Cardiac fibroblast (primary cell): ENCODE data around the gene SPEN.
"Not testable (repeated sequence)": the region's sequence is repeated elsewhere in the genome, so short reads cannot be mapped to it uniquely, and the experiment has no call there.

ENCODE experiments used
- DNase-seq, 2 donors: peaks; one replicate each; pipeline versions ENCODE4 v3.0.0 to v3.0.0-alpha.2; 2010; ENCODE audit warnings: low read depth in 2 of 2
- H3K4me3 ChIP-seq, 2 donors: replicated peaks in 1 of 2; 1 replicate in 1 of 2; 2 replicates in 1 of 2; pipeline ENCODE4 v1.5.1; 2011; ENCODE audit warnings: low read depth in 2 of 2, low read length in 2 of 2, mild to moderate bottlenecking in 2 of 2, moderate library complexity in 1 of 2
- TF ChIP-seq, protein P1 (sequence below): IDR thresholded peaks from one replicate; pipeline ENCODE4 v1.5.1; 2011; ENCODE audit warnings: low read depth, mild to moderate bottlenecking, low read length, inconsistent platforms

Gene SPEN

DNA sequence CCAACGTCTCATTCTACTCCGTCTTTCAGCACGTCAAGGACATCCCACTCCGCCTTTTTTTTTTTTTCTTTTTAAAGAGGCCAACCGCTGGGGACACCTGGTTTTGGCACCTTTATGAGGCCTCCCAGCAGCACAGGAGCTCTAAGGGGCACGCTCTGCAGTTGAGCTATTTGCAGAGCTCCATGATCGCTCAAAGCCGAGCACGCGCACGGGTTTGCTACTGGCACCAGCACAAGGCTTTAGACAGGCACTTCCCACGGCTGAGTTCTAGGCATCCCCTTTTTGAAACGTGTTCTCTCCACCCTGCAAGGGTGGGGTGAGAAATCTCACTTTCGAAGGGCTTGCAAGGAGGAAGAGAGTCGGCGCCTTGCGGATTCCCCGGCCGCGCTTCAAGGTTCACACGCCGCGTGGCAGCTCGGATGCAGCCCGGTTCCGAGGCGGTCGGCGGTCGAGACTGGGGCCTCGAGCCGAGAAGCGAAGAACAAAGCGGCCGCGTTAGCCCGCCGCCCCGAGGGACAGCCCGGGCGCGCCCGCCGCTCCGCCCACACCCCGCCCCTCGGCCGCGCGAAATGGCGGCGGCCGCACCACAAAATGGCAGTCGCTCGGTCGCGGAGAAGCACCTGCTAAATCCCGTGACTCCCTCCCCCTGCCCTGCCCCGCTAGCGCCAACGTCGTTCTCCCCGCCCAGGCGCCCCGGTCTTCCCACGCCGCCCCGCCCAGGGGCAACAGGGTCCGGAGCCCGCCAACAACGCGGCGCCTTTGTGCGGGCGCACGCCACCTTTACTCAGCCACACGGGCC lies 12.9 kb upstream of the SPEN start:
- peak; percentile 92 to 95 for DNase-seq
- peak overlapping the region; percentile 59 to 81 for H3K4me3 ChIP-seq
- TF ChIP-seq, protein P1, sequence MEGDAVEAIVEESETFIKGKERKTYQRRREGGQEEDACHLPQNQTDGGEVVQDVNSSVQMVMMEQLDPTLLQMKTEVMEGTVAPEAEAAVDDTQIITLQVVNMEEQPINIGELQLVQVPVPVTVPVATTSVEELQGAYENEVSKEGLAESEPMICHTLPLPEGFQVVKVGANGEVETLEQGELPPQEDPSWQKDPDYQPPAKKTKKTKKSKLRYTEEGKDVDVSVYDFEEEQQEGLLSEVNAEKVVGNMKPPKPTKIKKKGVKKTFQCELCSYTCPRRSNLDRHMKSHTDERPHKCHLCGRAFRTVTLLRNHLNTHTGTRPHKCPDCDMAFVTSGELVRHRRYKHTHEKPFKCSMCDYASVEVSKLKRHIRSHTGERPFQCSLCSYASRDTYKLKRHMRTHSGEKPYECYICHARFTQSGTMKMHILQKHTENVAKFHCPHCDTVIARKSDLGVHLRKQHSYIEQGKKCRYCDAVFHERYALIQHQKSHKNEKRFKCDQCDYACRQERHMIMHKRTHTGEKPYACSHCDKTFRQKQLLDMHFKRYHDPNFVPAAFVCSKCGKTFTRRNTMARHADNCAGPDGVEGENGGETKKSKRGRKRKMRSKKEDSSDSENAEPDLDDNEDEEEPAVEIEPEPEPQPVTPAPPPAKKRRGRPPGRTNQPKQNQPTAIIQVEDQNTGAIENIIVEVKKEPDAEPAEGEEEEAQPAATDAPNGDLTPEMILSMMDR = no peak

- peak in 1 of 2 donors; percentile 27 for DNase-seq
- H3K4me3 ChIP-seq = peak overlapping the region; percentile 59 to 81
- TF ChIP-seq, protein P1 = no peak
Measured at GRCh38 chr1:15835205-15835740, 12.2 kb upstream of the SPEN start.

- peak; percentile 100 for DNase-seq
- TF ChIP-seq, protein P1 = no peak
- H3K4me3 ChIP-seq = peak overlapping the region; percentile 59 to 81
Measured at GRCh38 chr1:15835741-15836510, 11.6 kb upstream of the SPEN start.

- peak overlapping the region; percentile 54 to 59 for H3K4me3 ChIP-seq
- DNase-seq = not testable (repeated sequence)
Measured at GRCh38 chr1:15836511-15836771, 11.1 kb upstream of the SPEN start.

- TF ChIP-seq, protein P1 = no peak
- H3K4me3 ChIP-seq = no peak overlapping the region
- DNase-seq = no peak
Measured at GRCh38 chr1:15836772-15837669, 10.5 kb upstream of the SPEN start.

GRCh38 chr1:15837931-15838330 lies 9.6 kb upstream of the SPEN start:
- H3K4me3 ChIP-seq = no peak overlapping the region
- TF ChIP-seq, protein P1 = no peak
- no peak for DNase-seq
